Breast epithelium (tissue), 4 donors: ENCODE data around the gene ITGAX. TPM values are rescaled to one million over a fixed set of nuclear protein-coding genes. Genes with fewer than 3 reads are reported as not detected.

Source experiments
- DNase-seq, 2 donors: peaks; one replicate each; pipeline ENCODE4 v3.0.0-alpha.2; 2019; ENCODE audit warnings: low spot score in 2 of 2
- H3K27ac ChIP-seq, 2 donors: fragments of 200-600 bp; sonication (generic) in 1 of 2; one replicate each; pipeline ENCODE4 v1.5.1; 2016 to 2019; ENCODE audit warnings: mild to moderate bottlenecking in 1 of 2
- H3K27me3 ChIP-seq, 2 donors: fragments of 200-600 bp; sonication (generic) in 1 of 2; one replicate each; pipeline versions ENCODE4 v1.5.1 to v1.6.0; 2017 to 2019; ENCODE audit warnings: control low read depth in 1 of 2, mild to moderate bottlenecking in 1 of 2
- H3K36me3 ChIP-seq: fragments of 200-600 bp; one replicate; pipeline ENCODE4 v1.5.1; 2019
- H3K4me1 ChIP-seq, 2 donors: fragments of 200-600 bp; sonication (generic); one replicate each; pipeline ENCODE4 v1.5.1; 2016 to 2019; ENCODE audit warnings: control low read depth in 1 of 2
- H3K4me3 ChIP-seq, 3 donors: fragments of 200-600 bp; sonication (generic); 1 replicate in 2 of 3; 2 replicates in 1 of 3; pipeline ENCODE4 v1.5.1; 2016 to 2019; ENCODE audit warnings: mild to moderate bottlenecking in 3 of 3, moderate library complexity in 2 of 3
- H3K9me3 ChIP-seq, 2 donors: fragments of 200-600 bp; sonication (generic) in 1 of 2; one replicate each; pipeline ENCODE4 v1.5.1; 2016 to 2019; ENCODE audit warnings: control low read depth in 1 of 2
- CTCF ChIP-seq, 3 donors: fragments of 450-650 bp; IDR thresholded peaks; one replicate each; pipeline ENCODE4 v1.5.1; 2016 to 2017; ENCODE audit warnings: antibody characterized with exemption in 3 of 3, mild to moderate bottlenecking in 3 of 3, moderate library complexity in 3 of 3
- POLR2A ChIP-seq: fragments of 450-650 bp; IDR thresholded peaks from one replicate; pipeline ENCODE4 v1.6.1; 2016; ENCODE audit warnings: antibody characterized with exemption, mild to moderate bottlenecking, moderate library complexity
- POLR2AphosphoS5 ChIP-seq, 3 donors: sonication (generic); formaldehyde crosslinking; IDR thresholded peaks; one replicate each; pipeline ENCODE4 v1.6.1; 2017; ENCODE audit warnings: antibody characterized with exemption in 3 of 3
- intact Hi-C: fragments of 100-400 bp; cut with DNase I; formaldehyde crosslinking; loops from one replicate; pipeline ENCODE4 v1.15.1; 2023; ENCODE audit warnings: low total_unique reads
- total RNA-seq, 3 donors: library from RNA; depleted of rRNA; stranded (reverse); fragments of >200 nt; gene quantifications; one replicate each; pipeline ENCODE4 v1.1.0, GENCODE V29; 2016

The ITGAX gene
- total RNA-seq, 3 donors from 2014 or later, result 3.6 to 16.8 (median 5.1) TPM

GRCh38 chr16:31361201-31362110 lies 6.5 kb downstream of the ITGAX start:
- no peak for TF ChIP-seq POLR2AphosphoS5 (IDR thresholded peaks at IDR 0.05)
- TF ChIP-seq POLR2A, result no peak
- TF ChIP-seq CTCF (IDR thresholded peaks at IDR 0.05), result no peak
- peak in 1 of 2 donors; percentile 35 for DNase-seq
- Histone ChIP-seq H3K4me3 (no peak overlapping the region), H3K4me1 (no peaks in the 10 kb centered on the region), H3K27me3 (peaks cover 0 to 3% of the 10 kb centered on the region in 2 donors), H3K36me3 (no peaks in the 10 kb centered on the region), H3K27ac (no peak overlapping the region), H3K9me3 (no peaks in the 10 kb centered on the region)
- intact Hi-C loops, result no loop called here

GRCh38 chr16:31362476-31363405 lies 7.8 kb downstream of the ITGAX start:
- no peak for TF ChIP-seq CTCF (IDR thresholded peaks at IDR 0.05)
- DNase-seq, result peak in 1 of 2 donors; percentile 35
- peaks cover 0 to 3% of the 10 kb centered on the region in 2 donors for H3K27me3 ChIP-seq
- H3K36me3 ChIP-seq, result no peaks in the 10 kb centered on the region
- H3K4me1 ChIP-seq, result no peaks in the 10 kb centered on the region
- H3K27ac ChIP-seq, result no peak overlapping the region
- no peaks in the 10 kb centered on the region for H3K9me3 ChIP-seq
- intact Hi-C loops, result no loop called here
- no peak overlapping the region for H3K4me3 ChIP-seq

- Histone ChIP-seq H3K9me3 (no peaks in the 10 kb centered on the region), H3K36me3 (no peaks in the 10 kb centered on the region), H3K4me1 (no peaks in the 10 kb centered on the region), H3K27ac (no peak overlapping the region), H3K27me3 (peaks cover 0 to 3% of the 10 kb centered on the region in 2 donors), H3K4me3 (no peak overlapping the region)
- TF ChIP-seq CTCF (IDR thresholded peaks at IDR 0.05), result no peak
- TF ChIP-seq POLR2A, result no peak
- no peak for TF ChIP-seq POLR2AphosphoS5 (IDR thresholded peaks at IDR 0.05)
- DNase-seq, result peak in 1 of 2 donors; percentile 27
- intact Hi-C loops, result no loop called here
Observed at GRCh38 chr16:31363721-31364120, 8.7 kb downstream of the ITGAX start.

- Histone ChIP-seq H3K4me3 (no peak overlapping the region), H3K27ac (no peak overlapping the region), H3K27me3 (peaks cover 0 to 3% of the 10 kb centered on the region in 2 donors), H3K4me1 (no peaks in the 10 kb centered on the region), H3K36me3 (no peaks in the 10 kb centered on the region), H3K9me3 (no peaks in the 10 kb centered on the region)
- intact Hi-C loops, result no loop called here
- no peak for TF ChIP-seq POLR2A
- no peak for TF ChIP-seq POLR2AphosphoS5 (IDR thresholded peaks at IDR 0.05)
- TF ChIP-seq CTCF (IDR thresholded peaks at IDR 0.05), result no peak
- peak in 1 of 2 donors; percentile 2 for DNase-seq
Observed at GRCh38 chr16:31364421-31364820, 9.4 kb downstream of the ITGAX start.
